Ovary (tissue), 10 donors: ENCODE data around the gene POTEH. TPM values are rescaled to one million over a fixed set of nuclear protein-coding genes. Genes with fewer than 3 reads are reported as not detected.
"Not testable (repeated sequence)": the region's sequence is repeated elsewhere in the genome, so short reads cannot be mapped to it uniquely, and the experiment has no call there.

Source experiments
- DNase-seq, 5 donors: peaks; one replicate each; pipeline ENCODE4 v3.0.0-alpha.2; 2019 to 2020
- H3K27ac ChIP-seq, 2 donors: fragments of 200-600 bp; one replicate each; pipeline versions ENCODE4 v1.5.1 to v1.8.0; 2019 to 2022
- H3K27me3 ChIP-seq: fragments of 200-600 bp; one replicate; pipeline ENCODE4 v1.8.0; 2022
- H3K36me3 ChIP-seq: fragments of 200-600 bp; sonication (generic); one replicate; pipeline ENCODE4 v1.5.1; 2019
- H3K4me1 ChIP-seq: one replicate; pipeline ENCODE4 v1.8.1; 2013; ENCODE audit warnings: mild to moderate bottlenecking, moderate library complexity; ENCODE audit not compliant: insufficient read depth
- H3K4me3 ChIP-seq: fragments of 200-600 bp; sonication (generic); one replicate; pipeline ENCODE4 v1.5.1; 2017
- H3K9me3 ChIP-seq, 2 donors: fragments of 200-600 bp in 1 of 2; sonication (generic) in 1 of 2; one replicate each; pipeline versions ENCODE4 v1.5.1 to v1.8.1; 2013 to 2019; ENCODE audit warnings: mild to moderate bottlenecking in 1 of 2, moderate library complexity in 1 of 2
- WGBS, 3 donors: extraction: QIAGEN DNeasy Blood & Tissue Kit in 1 of 3; methylation state at CpG; one replicate each; pipeline versions ENCODE4 v1.1.5 to v1.1.7; 2013 to 2017; 5-methylcytosine and 5-hydroxymethylcytosine counted together
- intact Hi-C, 4 donors: fragments of 100-400 bp; cut with DNase I; formaldehyde crosslinking; loops; one replicate each; pipeline versions ENCODE4 v1.11.0 to v1.15.1; 2022 to 2023
- long read RNA-seq, 3 donors: library from polyadenylated mRNA in 2 of 3; unstranded in 2 of 3; transcript quantifications; one replicate each; pipeline ENCODE4 v2.0.0 and lab custom pipeline, GENCODE V29; 2021 to 2026
- polyA plus RNA-seq, 2 donors: library from polyadenylated mRNA; stranded (reverse); fragments of 200-250 nt in 1 of 2; fragments of 350-450 nt in 1 of 2; fragmentation: Illumina TruSeq in 1 of 2; extraction: RNeasy Lipid Tissue Mini Kit (QIAGEN cat#74804) in 1 of 2; gene quantifications; one replicate each; pipeline ENCODE4 v1.2.3, GENCODE V29; 2013 to 2014
- total RNA-seq, 7 donors: library from RNA; depleted of rRNA in 2 of 7; stranded (reverse); fragments of >200 nt in 2 of 7; fragmentation: NEBNext Ultra II Directional in 3 of 7; extraction: Animal tissue kit (Norgen Biotek cat#: 25700) in 3 of 7; gene quantifications; one replicate each; pipeline versions ENCODE4 v1.1.0 to v1.2.4, GENCODE V29; 2016 to 2023
- donor health status: DM: no; HTN: no; CAD: no; lungs with moderate emphysema.
- donor health status: DM: no; HTN: no; CAD: no.
- donor health status: Bipolar disorder and iron deficiency.
- donor health status: DM: yes; HTN: yes; CAD: no.
- donor health status: DM: no; HTN: no; CAD: no.
- donor health status: DM: yes; HTN: yes; CAD: no.

The POTEH gene
- total RNA-seq, result not detected
- polyA plus RNA-seq, result not detected
- long read RNA-seq, donor 1, result 0 reads
- long read RNA-seq, donor 2, result 0 reads
- long read RNA-seq, donor 3, result 0 reads

DNA sequence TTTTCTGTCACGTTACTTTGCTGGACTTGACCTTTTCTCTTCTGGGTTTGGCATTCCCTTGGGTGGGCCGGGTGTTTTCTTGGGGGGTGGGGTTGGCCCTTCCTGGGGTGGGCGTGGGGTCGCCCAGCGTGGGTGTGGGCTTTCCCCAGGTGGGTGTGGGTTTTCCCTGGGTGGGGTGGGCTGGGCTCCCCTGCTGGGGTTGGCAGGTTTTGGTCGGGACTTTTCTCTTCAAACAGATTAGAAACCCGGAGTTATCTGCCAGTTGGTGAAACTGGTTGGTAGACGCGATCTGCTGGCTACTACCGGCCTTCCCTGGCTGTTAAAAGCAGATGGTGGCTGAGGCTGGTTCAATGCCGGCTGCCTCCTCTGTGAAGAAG lies at the start of gene POTEH:
Gene POTEH, plus strand, starts transcription at position 278 of the 377 bp plus-strand sequence. Its CDS starts 52 bp downstream, at position 330.
- H3K36me3 ChIP-seq, DNase-seq, H3K27ac ChIP-seq, H3K9me3 ChIP-seq, intact Hi-C loops, H3K4me1 ChIP-seq, H3K27me3 ChIP-seq, H3K4me3 ChIP-seq: not testable (repeated sequence)
- WGBS, 3 donors, result 78 to 100% (median 86%) methylated on average over 1 to 8 of the region's 11 CpGs

DNA sequence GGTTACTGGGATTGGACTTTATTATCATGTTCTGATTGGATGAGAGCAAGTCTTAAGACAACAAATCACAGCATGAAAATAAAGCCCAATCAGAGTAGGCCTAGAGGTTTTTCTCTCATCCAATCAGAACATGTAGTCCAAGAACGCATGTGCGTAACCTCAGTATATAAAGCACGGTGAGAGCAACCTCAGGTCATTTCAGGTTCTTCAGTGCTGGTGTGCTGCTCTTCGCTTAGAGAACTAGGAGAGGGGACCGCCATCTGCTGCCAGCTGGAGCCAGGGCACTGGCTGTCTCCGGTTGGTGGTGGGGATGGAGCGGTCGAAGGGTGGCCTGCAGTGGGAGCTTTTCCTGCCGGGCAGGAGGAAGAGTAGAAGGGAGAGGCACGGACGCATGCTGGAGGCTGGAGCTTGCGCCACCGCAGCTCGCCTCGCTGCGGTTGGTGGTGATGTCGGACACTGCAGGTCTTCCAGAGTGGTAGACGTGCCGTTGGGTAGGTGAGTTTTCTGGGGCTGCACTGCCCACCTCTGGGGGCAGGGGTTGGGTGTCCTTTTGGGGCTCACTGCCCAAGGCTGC lies 47.5 kb upstream of the POTEH start:
- H3K36me3 ChIP-seq, DNase-seq, H3K27ac ChIP-seq, H3K27me3 ChIP-seq, H3K9me3 ChIP-seq, intact Hi-C loops, H3K4me1 ChIP-seq, H3K4me3 ChIP-seq: not testable (repeated sequence)
- 91% methylated on average over 6 of the region's 19 CpGs; no CpG with 5 or more reads in 2 of the 3 donors for WGBS, 3 donors

DNA sequence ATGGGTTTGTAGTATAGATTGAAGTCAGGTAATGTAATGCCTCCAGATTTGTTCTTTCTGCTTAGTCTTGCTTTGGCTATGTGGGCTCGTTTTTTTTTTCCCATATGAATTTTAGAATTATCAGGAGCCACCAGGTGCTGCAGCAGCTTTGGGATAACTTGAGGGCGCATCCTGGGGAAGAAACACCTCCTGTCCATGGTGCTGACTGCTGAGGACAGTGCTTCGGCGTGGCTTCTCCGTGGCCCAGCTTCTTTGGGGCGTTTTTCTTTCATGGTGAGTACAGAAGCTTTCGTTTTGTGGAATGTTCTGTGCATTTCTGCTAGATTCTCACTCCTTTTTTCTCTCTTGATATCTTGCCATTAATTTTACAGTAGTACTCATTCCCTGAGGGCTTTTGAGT lies 37.9 kb upstream of the POTEH start:
- WGBS, 3 donors, result 37 to 69% methylated on average over 5 to 6 of the region's 7 CpGs; no CpG with 5 or more reads in 1 of the 3 donors
- H3K27me3 ChIP-seq, H3K4me3 ChIP-seq, intact Hi-C loops, H3K9me3 ChIP-seq, H3K4me1 ChIP-seq, DNase-seq, H3K27ac ChIP-seq, H3K36me3 ChIP-seq: not testable (repeated sequence)

GRCh38 chr22:15652738-15653137 lies 37.1 kb upstream of the POTEH start:
- H3K4me3 ChIP-seq, intact Hi-C loops, H3K9me3 ChIP-seq, H3K27ac ChIP-seq, DNase-seq, H3K36me3 ChIP-seq, H3K4me1 ChIP-seq, H3K27me3 ChIP-seq: not testable (repeated sequence)
- WGBS, 3 donors, result 71% methylated on average over 1 of the region's 6 CpGs; no CpG with 5 or more reads in 2 of the 3 donors

DNA sequence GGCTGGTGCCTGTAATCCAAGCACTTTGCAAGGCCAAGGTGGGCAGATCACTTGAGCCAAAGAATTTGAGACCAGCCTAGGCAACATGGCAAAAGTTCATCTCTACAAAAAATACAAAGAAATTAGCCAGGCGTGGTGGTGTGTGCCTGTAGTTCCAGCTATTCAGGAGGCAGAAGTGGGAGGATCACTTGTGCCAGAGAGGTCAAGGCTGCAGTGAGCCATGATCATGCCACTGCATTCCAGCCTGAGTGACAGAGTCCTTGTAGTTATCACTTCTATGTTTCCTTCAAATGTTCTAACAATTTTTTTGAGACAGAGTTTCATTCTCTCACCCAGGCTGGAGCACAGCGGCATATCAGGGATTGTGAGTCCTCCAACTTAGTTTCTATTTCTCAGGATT lies 36.6 kb upstream of the POTEH start:
- 64 to 81% (median 81%) methylated on average over 2 of the region's 2 CpGs for WGBS, 3 donors
- intact Hi-C loops, H3K9me3 ChIP-seq, H3K4me1 ChIP-seq, H3K4me3 ChIP-seq, H3K36me3 ChIP-seq, H3K27me3 ChIP-seq, H3K27ac ChIP-seq, DNase-seq: not testable (repeated sequence)

DNA sequence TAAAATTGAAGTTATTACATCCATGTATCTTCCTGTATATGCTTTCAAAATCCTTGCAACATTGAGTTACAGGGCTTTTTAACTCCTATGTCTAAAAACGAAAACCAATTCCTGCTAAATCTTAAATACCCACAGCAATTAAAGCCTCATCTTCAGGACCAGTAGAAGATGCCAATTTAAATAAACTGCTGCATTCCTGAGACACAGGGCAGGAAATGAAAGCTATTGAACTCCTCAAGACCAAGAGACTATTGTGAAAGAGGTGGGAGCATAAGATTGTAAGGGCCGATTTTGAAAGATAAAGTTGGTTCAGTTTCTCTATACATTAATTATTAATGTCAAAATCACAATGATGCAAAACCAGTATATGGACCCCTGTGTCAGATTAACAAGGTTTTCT lies 28.7 kb upstream of the POTEH start:
- H3K4me3 ChIP-seq, intact Hi-C loops, DNase-seq, H3K36me3 ChIP-seq, H3K9me3 ChIP-seq, H3K4me1 ChIP-seq, H3K27ac ChIP-seq, H3K27me3 ChIP-seq: not testable (repeated sequence)
- WGBS, 3 donors, result no CpG with 5 or more reads among the region's 2 CpGs

- H3K4me1 ChIP-seq, H3K27ac ChIP-seq, H3K27me3 ChIP-seq, H3K9me3 ChIP-seq, intact Hi-C loops, DNase-seq, H3K36me3 ChIP-seq, H3K4me3 ChIP-seq: not testable (repeated sequence)
- WGBS, 3 donors, result 64 to 92% methylated on average over 1 to 3 of the region's 3 CpGs; no CpG with 5 or more reads in 1 of the 3 donors
These were observed 25.1 kb upstream of the POTEH start for GRCh38 chr22:15664682-15665081.

DNA sequence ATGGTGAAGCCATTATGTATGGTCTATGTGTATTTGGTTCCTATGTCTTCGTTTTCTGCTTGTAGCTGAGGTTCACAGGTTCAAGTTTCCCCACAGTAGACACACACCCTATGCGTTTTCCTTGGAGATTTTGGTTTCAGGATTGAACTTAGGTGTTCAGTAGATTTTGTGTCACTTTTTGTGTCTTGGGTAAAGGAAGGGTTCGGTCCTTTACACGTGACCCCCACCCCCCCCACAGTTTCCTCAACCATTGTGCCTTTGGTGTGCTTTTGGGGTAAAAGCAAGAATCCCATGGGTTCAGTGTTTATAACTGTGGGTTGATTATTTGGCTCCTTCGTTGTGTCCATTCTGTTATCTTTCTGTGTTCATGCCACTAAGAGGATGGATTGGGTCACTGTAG lies 24.3 kb upstream of the POTEH start:
- H3K36me3 ChIP-seq, intact Hi-C loops, H3K4me3 ChIP-seq, DNase-seq, H3K4me1 ChIP-seq, H3K27ac ChIP-seq, H3K9me3 ChIP-seq, H3K27me3 ChIP-seq: not testable (repeated sequence)
- WGBS, 3 donors, result 48 to 62% (median 59%) methylated on average over 5 of the region's 5 CpGs

DNA sequence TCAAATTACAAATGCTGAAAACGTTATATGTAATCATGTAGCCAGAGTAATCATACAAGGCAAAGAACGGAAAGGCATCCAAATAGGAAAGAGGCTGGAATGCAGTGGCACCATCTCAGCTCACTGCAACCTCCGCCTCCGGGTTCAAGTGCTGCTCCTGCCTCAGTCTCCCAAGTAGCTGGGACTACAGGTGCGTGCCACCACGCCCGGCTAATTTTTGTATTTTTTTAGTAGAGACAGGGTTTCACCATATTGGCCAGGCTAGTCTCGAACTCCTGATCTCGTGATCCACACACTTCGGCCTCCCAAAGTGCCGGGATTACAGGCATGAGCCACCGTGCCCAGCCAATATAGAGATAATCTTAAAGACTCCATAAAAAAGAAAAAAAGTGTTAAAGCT lies 20.4 kb upstream of the POTEH start:
- H3K36me3 ChIP-seq, H3K27me3 ChIP-seq, H3K4me1 ChIP-seq, H3K9me3 ChIP-seq, H3K4me3 ChIP-seq, DNase-seq, intact Hi-C loops, H3K27ac ChIP-seq: not testable (repeated sequence)
- WGBS, 3 donors, result 83 to 89% methylated on average over 3 to 8 of the region's 12 CpGs; no CpG with 5 or more reads in 1 of the 3 donors

- H3K4me1 ChIP-seq, DNase-seq, H3K36me3 ChIP-seq, H3K4me3 ChIP-seq, intact Hi-C loops, H3K27me3 ChIP-seq, H3K9me3 ChIP-seq, H3K27ac ChIP-seq: not testable (repeated sequence)
- 87 to 91% (median 87%) methylated on average over 6 of the region's 8 CpGs for WGBS, 3 donors
These were observed 10.1 kb upstream of the POTEH start for GRCh38 chr22:15679702-15680101.

- DNase-seq, H3K27me3 ChIP-seq, H3K27ac ChIP-seq, intact Hi-C loops, H3K9me3 ChIP-seq, H3K36me3 ChIP-seq, H3K4me3 ChIP-seq, H3K4me1 ChIP-seq: not testable (repeated sequence)
- 87 to 92% methylated on average over 2 of the region's 3 CpGs; no CpG with 5 or more reads in 1 of the 3 donors for WGBS, 3 donors
These were observed 5.7 kb upstream of the POTEH start for GRCh38 chr22:15684115-15684514.

GRCh38 chr22:15684695-15685094 lies 5.1 kb upstream of the POTEH start:
- H3K4me1 ChIP-seq, intact Hi-C loops, H3K27me3 ChIP-seq, H3K9me3 ChIP-seq, DNase-seq, H3K4me3 ChIP-seq, H3K27ac ChIP-seq, H3K36me3 ChIP-seq: not testable (repeated sequence)
- no CpG with 5 or more reads among the region's 6 CpGs for WGBS, 3 donors
